NCI-H2029 (cell line): Measurements from ENCODE around the gene DDC.
A peak's percentile ranks its signal among the peaks of the same experiment; 100 is the strongest.
"Not testable (repeated sequence)": the region's sequence is repeated elsewhere in the genome, so short reads cannot be mapped to it uniquely, and the experiment has no call there.

Experiments
- DNase-seq: peaks from one replicate; lab custom pipeline; 2025; lab: John Stamatoyannopoulos, UW

The DDC gene

DNA sequence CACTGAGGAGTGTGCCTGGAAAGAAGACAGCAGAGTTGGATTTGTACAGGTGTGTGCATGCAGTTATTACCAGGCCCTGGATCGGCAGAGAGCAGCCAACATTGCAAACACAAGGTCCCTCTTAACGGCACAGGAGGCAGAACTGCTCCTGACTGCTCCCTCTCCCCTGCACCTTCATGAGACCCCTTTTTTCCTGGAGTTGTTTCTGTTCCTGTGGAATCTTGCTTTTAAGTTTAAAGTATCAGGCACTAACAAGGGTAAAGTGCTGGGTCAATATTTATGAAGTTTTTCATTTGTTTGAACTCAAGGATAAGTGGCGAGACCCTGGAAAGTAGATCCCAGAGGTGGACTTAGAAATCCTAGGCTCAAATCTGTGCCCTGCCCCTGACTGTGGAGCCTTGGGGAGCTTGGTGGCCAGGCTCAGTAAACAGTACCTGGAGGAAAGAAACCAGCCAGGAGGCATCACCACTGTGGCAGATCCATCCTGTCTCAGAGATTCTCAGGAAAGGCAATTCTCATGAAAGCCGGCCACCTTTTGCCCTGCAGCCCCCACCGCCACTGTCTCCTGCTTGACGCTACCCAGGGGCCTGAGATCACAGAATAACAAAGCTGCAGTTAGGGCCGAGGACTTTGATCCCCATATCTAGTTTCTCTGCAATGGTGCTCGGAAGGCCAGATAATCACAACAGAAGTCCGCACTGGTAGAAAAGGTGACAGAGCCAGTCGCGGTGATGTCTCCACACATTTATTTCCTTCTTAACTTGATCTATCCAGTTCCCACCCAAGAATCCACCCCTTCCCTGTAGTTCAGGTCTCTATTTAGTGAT, 36.7 kb downstream of the DDC start:
- no peak for DNase-seq

DNA sequence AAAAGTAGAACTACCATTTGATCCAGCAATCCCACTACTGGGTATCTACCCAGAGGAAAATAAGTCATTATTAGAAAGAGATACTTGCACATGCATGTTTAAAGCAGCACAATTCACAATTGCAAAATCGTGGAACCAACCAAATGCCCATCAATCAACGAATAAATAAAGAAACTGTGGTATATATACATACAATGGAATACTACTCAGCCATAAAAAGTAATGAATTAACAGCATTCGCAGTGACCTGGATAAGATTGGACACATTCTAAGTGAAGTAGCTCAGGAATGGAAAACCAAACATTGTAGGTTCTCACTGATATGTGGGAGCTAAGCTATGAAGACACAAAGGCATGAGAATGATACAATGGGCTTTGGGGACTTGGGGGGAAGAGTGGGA, 45.9 kb downstream of the DDC start:
- DNase-seq = not testable (repeated sequence)

DNA sequence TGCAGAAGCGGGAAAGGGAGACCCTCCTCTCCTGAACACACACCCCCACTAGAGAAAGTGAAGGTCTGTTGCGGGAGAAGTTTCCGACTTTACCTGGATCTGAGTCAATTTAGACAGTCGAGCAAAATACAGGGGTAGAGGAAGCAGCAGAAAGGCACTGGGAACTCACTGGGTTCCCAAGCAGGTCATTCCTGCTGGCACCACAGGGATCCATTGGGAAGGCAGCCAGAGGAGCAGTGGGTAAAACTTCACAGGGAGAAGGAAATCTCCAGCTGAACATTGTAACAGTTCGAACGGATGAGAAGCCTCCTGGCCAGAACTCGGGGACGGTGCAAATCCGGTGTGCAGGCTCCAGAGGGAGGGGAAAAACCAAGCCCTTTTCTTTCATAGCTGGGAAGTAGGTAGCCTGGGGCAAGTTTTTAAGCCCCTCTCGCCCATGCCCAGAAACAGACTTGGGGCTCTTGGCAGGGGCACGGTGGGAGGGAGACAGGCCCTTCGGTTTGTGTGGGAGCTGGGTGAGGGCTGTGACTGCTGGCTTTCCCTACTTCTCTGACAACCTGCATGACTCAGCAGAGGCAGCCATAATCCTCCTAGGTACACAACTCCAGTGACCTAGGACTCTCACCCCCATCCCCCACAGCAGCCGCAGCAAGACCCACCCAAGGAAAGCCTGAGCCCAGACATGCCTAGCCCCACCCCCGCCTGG, 51.9 kb downstream of the DDC start:
- no peak for DNase-seq

DNA sequence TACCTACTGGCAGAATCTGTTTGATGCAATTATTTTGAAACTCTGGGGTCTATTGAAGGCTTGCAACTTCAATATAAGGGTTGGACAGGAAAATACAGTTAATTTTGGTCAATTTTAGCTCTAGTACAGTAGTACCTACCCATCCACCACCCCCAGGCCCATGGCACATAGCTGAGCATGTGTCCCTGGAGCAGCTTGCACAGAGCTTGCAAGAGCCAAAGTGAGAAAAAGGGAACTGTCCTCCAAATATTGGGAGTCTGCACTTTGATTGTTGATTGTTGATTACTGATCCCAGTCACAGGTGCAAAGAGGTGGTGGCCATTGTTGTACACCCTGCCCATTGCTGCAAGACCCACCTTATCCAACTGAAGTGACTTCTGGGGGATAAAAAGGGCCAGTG, 52.8 kb downstream of the DDC start:
- DNase-seq = no peak

DNA sequence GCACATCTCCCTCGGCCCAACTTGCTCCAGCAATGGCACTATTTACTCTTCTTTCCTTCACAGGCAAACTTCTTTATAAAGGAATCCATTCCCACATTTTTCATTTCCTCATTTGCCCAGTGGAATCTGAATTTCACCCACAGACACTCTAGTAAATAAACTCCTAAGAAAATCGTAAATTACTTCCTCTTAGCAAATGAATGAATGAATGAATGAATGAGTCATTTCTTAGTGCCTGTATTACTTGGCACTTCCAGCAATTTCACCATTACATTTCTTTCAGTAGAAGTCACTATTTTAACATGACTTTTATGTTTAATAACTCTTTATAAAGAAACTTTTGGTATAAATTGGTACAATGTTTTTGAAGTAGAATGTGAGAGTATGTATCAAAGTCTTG, 55.7 kb downstream of the DDC start:
- no peak for DNase-seq

DNA sequence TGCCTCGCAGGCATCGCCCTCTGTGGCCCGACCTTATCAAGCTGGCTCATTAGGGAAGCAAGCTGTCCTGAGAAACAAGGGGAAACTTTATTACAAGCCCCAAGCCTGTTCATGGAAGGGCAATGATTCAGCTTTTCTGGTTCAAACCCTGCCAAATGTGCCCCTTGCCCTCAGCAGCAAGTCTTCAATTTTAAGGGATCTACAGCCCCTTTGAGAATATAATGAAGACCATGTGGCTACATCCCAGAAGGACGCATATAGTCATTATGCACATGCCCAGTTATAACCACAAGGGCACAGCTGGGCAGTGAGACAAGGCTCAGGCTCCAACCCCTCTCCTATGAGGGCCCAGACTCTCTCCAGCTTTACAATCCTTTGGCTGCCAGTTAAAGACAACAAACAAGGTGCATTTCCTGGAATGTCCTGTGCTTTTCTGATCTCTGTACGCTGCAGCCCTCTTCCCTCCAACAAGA, 56.7 kb downstream of the DDC start:
- DNase-seq = peak; percentile 32

DNA sequence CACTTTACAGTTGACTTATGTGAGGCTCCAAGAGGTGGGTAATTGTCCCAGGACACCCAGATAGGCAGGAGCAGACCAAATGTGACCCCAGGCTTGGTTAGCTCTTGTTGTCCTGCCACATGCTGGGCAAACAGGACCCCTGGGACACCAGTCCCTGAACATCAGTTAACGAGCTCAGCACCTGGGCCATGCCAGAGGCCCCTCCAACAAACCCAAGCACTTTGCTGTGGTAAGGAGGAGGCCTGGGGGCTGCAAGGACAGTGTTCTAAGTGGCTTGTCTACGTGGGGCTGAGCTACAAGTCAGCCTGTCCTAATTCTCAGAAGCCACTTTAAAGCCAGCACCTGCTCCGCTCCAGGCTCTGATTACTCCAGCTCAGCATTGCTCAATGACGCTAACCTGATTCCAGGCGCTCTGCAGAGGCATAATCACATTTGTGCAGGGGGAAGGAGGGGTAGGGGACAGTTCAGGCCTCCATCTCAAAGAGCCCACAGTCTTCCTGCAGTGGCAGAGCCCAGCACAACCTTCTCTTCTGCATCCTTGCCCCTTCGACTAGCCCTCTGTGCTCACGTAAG, 57.2 kb downstream of the DDC start:
- peak; percentile 11 for DNase-seq

DNA sequence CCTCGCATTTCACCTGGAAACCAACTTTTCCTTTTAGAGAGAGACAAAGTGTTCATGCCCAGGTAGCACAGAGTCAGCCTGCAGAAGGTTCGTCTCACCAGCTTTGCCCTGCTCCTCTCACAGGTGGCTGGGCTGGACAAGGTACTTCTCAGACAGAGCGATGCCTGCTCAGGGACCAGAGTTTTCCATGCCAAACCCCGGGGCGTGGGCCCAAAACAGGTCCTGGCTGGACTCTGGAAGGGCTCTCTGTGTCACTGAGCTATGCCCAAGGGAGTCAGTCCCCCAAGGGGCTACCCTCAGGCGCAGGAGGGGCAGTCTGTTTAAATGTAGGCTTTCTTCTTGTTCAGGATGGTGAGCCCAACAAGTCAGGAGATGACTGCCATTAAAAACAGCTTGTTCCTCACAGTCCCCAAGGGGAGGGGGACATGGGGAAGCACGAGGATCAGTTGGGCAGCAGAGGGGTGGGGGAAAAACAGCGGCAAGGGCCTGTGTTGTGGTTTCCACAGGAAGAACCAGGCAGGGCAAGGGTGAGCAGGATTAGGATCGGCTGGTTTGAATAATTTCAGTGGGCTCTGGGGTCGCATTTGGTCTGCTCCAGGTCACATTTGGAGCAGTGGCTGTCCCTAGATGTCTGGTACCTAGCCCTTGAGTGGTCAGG, 59.5 kb downstream of the DDC start:
- no peak for DNase-seq

DNA sequence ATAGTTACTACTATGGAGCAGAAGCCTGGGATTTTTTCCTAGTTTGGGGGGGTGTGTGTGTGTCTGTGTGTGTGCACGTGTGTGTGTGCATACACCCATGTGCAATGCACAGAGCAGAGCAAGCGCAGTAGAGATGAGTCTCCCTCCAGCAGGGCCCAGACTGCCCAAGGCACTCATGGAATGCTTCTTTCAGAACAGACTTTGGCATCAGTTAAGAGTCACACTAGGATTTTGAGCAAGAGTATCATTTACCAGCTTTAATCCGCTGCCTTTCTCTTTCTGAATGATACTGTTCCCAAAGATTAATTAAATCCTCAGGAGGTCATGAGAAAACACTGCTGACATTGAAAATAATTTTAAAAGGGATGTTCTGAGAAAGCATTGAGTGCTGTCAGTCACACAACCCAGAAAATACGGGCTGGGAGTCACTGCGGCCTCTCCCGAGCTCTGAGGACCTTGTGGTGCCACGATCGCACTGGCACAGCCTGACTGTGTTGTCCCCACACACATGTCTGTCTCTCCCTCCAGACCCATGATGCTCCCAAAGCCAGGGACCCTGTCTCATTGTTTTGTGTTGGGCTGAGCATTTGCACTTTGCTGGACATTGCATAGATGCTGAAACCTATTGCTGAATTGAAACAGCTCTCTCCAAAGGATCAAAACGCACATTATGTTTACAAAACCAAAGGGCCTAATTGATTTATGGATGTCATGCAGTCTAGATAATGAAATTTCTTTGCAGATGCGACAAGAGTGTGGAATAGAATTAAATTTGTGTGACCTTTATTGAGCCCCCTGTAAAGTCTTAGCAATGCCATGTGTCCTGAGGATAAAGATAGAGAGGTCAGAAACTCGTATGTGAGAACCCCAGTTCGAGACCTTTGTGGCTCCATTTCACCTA, 60.3 kb downstream of the DDC start:
- DNase-seq = no peak

DNA sequence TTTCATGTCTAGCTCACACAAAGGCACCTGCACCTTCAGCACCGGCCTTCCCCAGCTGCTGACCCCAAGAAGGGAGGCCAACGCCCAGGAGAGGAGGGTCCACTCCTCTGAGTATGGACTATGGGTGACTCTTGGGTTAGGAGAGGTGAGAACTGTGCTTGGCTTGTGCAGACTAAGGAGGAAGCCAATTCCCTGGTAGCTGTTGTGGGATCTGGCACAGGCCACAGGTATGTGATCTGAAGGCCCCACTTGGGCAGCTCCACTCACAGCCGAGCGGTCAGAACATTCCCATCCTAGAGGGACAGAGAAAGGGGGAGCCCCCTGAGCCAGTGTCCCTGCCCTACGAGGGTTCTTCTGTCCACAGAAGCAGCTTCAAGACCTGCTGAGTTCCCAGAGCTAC, 62.3 kb downstream of the DDC start:
- DNase-seq = no peak

DNA sequence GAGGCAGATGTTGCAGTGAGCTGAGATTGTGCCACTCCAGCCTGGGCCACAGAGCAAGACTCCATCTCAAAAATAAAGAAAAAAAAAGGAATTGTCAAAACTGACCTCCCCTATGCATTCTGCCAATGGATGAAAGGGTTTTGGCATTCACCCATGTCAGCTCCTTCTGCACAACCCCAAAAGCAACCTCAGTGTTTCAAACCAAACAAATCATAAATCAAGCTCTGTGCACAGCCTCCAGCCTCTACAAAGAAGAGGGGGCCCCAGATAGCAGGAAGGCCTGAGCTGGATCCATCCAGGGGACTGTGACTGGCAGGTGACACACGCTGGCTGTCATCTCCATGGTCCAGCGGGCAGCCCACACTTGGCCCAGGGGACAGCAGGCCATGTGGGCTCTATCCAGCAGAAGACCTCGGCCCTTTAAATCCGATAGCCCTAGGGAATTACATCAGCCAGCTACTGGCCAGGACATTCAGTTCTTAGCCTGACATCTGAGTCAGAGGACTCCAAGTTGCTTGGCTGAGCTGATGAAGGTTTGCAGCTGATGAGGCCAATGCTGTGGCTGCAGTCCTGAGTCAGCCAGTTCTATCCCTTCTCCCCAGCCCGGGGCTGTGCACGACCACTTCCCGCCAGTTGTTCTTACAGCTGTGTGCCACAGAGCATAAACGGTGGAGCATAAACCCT, 63.1 kb downstream of the DDC start:
- DNase-seq = no peak

DNA sequence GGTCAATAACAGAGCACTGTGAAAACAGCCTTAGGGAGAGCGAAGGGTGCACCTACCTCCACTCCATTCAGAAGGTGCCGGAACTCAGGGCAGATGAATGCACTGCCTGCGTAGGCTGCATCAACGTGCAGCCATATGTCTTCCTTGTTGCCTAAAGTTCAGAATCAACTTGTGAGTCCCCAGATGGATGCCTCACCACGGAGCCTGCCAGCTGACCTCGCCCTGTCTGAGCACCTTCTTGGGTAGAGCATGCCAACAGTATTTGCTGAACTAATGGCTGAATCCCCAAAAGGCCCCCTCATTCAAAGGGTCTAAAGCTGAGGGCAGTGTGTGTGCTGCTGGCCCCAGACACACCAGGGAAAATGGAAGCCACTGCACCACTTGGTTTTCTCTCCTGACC, 66.1 kb downstream of the DDC start:
- no peak for DNase-seq

DNA sequence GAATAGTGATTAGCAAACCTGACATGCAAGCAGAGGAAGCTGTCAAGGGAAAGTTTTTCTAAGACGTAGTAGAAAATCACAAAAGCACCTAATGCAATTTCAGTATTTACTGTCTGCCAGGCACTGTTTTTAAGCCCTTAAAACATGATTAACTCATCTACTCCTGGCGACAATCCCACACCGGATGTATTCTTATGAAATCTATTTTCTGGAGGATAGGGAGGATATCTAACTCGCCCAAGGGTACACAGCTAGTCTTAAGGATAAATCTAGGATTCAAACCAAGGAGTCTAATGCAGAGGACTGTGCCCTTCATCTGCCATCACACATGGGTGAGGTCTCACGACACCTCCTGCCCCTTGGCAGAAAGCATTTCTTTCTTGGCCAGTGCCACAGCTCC, 67.2 kb downstream of the DDC start:
- no peak for DNase-seq

DNA sequence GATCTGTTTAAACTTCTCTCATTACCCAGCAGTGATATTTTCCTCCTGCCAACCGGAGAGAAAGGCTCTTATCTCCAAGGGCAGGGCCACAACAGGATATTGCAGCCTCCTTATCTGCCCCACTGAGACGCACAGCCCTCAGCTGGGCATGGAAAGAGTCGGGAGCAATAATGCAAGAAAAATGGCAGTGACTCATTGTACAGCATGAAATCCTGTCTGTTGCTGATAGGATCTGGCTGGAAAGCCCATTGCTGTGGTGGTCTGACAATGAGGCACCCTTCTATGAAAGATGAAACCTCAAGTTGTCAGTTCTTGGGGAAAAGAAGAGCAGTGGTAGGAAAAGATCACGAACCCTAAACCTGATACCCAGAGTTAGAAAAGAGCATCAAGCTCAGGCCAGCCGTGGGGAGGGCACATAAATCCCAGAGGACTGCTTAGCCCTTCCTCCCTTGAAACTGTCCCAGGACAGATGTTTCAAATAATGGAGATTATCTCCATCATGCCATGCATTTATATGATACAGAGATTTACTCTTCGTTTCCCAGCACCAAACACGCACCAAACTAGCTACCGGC, 68.0 kb downstream of the DDC start:
- DNase-seq = no peak

DNA sequence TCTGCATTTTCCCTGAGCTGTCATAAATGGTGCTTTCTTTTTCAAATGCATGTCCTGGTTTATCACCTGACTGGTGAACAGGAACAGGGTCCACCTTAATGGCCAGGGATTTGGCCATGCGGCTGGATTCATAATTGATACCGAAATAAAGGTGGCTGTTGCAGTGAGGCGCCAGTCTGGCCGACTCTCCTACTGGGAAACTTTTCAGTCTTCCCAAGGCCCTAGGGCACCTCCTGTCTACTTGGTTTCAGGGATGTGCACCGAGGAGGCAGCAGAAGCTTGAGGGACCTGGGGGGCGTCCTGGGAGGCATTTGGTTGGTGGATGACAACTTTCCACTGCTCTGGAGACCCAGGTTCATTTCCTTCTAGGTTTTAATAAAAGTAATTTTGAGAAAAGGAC, 68.6 kb downstream of the DDC start:
- DNase-seq = no peak

DNA sequence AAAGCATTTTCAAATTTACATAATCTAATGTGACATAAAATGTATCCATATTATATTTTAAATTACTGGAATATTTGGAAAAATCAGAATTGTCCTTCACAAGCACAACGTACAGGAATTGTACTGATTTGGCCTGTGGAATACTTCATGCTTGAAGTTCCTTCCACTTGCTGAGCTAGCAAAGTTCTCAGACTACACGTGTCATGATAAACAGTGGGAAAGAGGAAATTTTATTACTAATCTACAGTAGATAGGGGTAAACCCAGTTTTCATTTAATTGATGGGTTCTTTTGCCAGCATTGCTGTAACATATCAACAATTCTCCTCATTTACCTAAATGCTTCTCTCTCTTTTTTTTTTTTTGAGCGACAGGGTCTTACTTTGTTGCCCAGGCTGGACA, 69.5 kb downstream of the DDC start:
- no peak for DNase-seq

DNA sequence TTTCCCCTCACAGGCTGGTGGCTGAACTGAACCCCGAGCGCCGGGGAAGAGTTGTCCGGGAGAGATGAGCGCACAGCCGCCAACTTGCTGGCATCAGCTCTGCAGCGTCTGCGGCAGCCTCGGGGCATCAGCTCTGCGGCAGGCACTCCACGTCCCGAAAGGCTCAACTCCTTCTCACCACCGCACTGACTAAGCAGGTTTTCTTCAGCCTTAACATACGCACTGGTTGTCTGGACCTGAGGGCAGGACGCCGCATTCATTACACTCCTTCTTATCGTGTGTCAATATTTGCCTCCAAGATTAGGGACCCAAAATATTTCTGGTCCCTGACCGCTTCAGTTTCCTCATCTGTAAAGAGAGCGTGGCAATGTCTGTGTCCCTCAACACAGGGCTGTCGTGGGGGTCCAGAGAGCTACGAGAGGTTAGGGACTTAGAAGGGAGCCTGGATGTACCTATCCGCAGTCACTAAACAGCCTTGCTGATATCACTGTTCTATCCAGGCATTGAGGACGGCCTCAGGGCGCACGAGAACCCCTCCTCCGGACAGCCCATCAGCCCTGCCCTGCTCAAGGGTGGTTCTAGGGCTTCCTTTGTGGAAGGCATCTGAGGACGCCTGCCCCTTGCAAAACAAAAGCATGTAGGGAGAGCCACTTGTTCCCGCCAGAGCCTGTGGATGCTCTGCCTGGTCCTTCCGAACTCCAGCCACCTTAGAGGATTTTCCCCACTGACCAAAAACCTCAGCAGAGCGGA, 72.3 kb downstream of the DDC start:
- DNase-seq = no peak

DNA sequence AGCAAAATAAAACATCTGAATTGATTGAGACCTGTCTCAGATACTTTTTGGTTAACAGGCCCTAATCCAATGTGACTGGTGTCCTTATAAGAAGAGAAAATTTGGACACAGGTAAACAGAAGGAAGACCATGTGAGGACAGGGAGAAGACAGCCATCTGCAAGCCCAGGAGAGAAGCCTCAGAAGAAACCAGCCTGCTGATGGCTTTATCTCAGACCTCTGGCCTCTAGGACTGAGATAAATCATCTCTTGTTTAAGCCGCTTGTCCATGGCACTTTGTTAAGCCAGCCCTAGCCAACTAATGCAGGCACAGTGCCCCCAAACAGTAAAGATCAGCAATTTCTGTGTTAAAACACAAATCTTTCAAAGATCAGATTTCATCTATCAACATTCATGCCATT, 73.3 kb downstream of the DDC start:
- no peak for DNase-seq

DNA sequence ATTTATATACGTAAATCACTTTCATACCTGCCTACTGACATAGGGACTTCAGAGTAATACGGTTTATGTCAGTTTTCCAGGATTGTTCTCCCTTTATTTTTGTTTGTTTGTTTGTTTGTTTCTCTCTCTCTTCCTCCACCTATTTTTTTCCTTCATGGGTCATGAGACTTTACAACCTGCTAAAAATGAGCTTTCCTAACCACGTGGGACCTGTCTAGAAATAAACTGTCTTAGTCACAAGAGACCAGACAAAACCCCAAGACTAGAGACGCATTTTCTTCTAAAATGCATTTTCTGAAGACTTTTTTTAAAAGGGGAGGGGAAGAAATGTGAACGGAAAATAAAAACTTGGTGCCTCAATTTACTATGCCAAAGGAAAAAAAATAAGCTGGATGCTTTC, 74.0 kb downstream of the DDC start:
- DNase-seq = no peak

DNA sequence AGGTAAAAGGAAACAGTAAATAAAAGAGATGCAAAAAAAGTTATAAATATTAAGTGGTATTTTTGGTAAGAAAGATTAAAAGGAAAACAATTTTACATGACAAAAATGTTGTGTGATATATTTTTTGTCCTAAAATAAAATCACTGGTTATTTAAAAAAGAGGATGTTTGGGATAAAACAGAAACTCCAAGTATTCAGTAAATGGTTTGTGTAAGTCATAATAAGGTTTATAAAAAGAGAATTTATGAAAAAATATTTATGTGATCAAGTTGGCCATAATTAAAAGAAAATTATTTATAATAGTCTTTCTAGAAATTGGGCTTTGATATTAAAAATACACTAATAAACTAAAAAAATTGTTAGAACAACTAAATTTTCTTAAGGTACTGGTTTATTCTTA, 76.8 kb downstream of the DDC start:
- no peak for DNase-seq
